Measurements from ENCODE around the gene GPD1L.

DNA sequence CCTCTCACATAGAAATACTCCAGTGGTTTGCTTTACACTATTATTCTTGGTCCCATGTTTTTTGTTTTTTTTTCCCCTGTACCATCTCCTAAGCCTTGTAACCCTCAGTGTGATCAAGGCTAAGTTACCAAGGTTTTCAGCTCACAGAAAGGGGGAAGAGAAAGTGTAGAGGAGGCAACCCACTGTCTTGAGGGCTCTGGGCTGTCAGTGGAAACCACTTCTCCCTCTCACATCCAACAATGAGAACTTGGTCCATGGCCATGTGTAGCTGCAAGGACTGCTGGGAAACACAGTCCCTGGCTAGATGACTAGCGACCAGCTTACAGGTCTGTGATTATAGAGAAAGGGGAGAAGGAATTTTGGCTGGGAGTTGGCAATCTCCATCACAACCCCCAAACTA, 30.3 kb downstream of the GPD1L start:
- TF ChIP-seq, protein P1, sequence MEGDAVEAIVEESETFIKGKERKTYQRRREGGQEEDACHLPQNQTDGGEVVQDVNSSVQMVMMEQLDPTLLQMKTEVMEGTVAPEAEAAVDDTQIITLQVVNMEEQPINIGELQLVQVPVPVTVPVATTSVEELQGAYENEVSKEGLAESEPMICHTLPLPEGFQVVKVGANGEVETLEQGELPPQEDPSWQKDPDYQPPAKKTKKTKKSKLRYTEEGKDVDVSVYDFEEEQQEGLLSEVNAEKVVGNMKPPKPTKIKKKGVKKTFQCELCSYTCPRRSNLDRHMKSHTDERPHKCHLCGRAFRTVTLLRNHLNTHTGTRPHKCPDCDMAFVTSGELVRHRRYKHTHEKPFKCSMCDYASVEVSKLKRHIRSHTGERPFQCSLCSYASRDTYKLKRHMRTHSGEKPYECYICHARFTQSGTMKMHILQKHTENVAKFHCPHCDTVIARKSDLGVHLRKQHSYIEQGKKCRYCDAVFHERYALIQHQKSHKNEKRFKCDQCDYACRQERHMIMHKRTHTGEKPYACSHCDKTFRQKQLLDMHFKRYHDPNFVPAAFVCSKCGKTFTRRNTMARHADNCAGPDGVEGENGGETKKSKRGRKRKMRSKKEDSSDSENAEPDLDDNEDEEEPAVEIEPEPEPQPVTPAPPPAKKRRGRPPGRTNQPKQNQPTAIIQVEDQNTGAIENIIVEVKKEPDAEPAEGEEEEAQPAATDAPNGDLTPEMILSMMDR (IDR thresholded peaks at IDR 0.05 in 4 of 5, conservative IDR thresholded peaks at IDR 0.05 in 1 of 5): no peak
- no peak for TF ChIP-seq POLR2A (IDR thresholded peaks at IDR 0.05)

Data from gastrocnemius medialis (tissue), 4 donors.